HEK293 (cell line): ENCODE data around the gene CARD10.

ENCODE experiments used
- CTCF ChIA-PET: fragments of 350-600 bp; formaldehyde crosslinking; extraction: SDS; loops from one replicate; lab custom pipeline; 2021; ENCODE audit warnings: antibody characterized with exemption; lab: Yijun Ruan, JAX
- POLR2A ChIA-PET: fragments of 300-600 bp; formaldehyde crosslinking; extraction: SDS; loops from one replicate; lab custom pipeline; 2020; ENCODE audit warnings: antibody characterized with exemption, inconsistent platforms; lab: Yijun Ruan, JAX
- H3K27ac ChIP-seq: fragments of 200-500 bp; sonication (Bioruptor generic); 2 replicates; pipeline ENCODE4 v1.5.1; 2014; ENCODE audit warnings: low read depth, low read length, control low read depth, inconsistent platforms; ENCODE audit errors: extremely low read depth
- H3K36me3 ChIP-seq, 2 experiments: fragments of 200-500 bp in 1 of 2; sonication (Bioruptor generic) in 1 of 2; 1 replicate in 1 of 2; 2 replicates in 1 of 2; pipeline ENCODE4 v1.5.1; 2014 to 2017; ENCODE audit warnings: inconsistent platforms in 2 of 2, low read length in 2 of 2; ENCODE audit not compliant: control insufficient read depth in 2 of 2, insufficient read depth in 1 of 2
- H3K4me1 ChIP-seq: fragments of 200-500 bp; sonication (Bioruptor generic); 2 replicates; pipeline ENCODE4 v1.5.1; 2014; ENCODE audit warnings: mild to moderate bottlenecking, low read length, inconsistent platforms; ENCODE audit not compliant: control insufficient read depth, insufficient read depth
- H3K4me3 ChIP-seq: 2 replicates; pipeline ENCODE4 v1.5.1; 2011; ENCODE audit warnings: low read depth, mild to moderate bottlenecking, control low read depth, low read length, moderate library complexity
- H3K9me3 ChIP-seq: fragments of 200-500 bp; sonication (Bioruptor generic); 2 replicates; pipeline ENCODE4 v1.5.1; 2014; ENCODE audit warnings: low read depth, low read length, inconsistent platforms; ENCODE audit not compliant: control insufficient read depth, insufficient read depth
- EGR2 ChIP-seq: fragments of 450-650 bp; formaldehyde crosslinking; IDR thresholded peaks from 2 replicates; pipeline ENCODE4 v1.5.1; 2016; ENCODE audit warnings: low read depth, missing biosample characterization, missing genetic modification characterization
- GLIS2 ChIP-seq: fragments of 450-650 bp; formaldehyde crosslinking; IDR thresholded peaks from 2 replicates; pipeline ENCODE4 v1.5.1; 2016; ENCODE audit warnings: missing biosample characterization, missing genetic modification characterization
- HIC1 ChIP-seq: fragments of 450-650 bp; formaldehyde crosslinking; IDR thresholded peaks from 2 replicates; pipeline ENCODE4 v1.5.1; 2016; ENCODE audit warnings: missing biosample characterization, missing genetic modification characterization
- PATZ1 ChIP-seq: fragments of 450-650 bp; formaldehyde crosslinking; IDR thresholded peaks from 2 replicates; pipeline ENCODE4 v1.5.1; 2016; ENCODE audit warnings: missing biosample characterization, missing genetic modification characterization
- TRIM28 ChIP-seq: IDR thresholded peaks from 2 replicates; pipeline ENCODE4 v1.6.1; 2011; ENCODE audit warnings: low read length, control low read depth, borderline replicate concordance
- ZBTB26 ChIP-seq: fragments of 450-650 bp; formaldehyde crosslinking; optimal IDR thresholded peaks from 2 replicates; pipeline ENCODE3; 2016; ENCODE audit warnings: missing biosample characterization, mild to moderate bottlenecking, missing genetic modification characterization
- ZEB2 ChIP-seq: fragments of 450-650 bp; formaldehyde crosslinking; IDR thresholded peaks from 2 replicates; pipeline ENCODE4 v1.5.1; 2016; ENCODE audit warnings: missing biosample characterization, missing genetic modification characterization
- ZNF132 ChIP-seq: fragments of 450-650 bp; formaldehyde crosslinking; IDR thresholded peaks from 2 replicates; pipeline ENCODE4 v1.5.1; 2017; ENCODE audit warnings: missing biosample characterization, missing genetic modification characterization, borderline replicate concordance
- ZNF133 ChIP-seq: fragments of 450-650 bp; formaldehyde crosslinking; IDR thresholded peaks from 2 replicates; pipeline ENCODE4 v1.5.1; 2016; ENCODE audit warnings: missing biosample characterization, missing genetic modification characterization
- ZNF175 ChIP-seq: fragments of 450-650 bp; formaldehyde crosslinking; IDR thresholded peaks from 2 replicates; pipeline ENCODE4 v1.5.1; 2016; ENCODE audit warnings: missing biosample characterization, missing genetic modification characterization
- ZNF2 ChIP-seq: fragments of 450-650 bp; formaldehyde crosslinking; IDR thresholded peaks from 2 replicates; pipeline ENCODE4 v1.5.1; 2016; ENCODE audit warnings: missing biosample characterization, missing genetic modification characterization
- ZNF311 ChIP-seq: fragments of 450-650 bp; formaldehyde crosslinking; IDR thresholded peaks from 2 replicates; pipeline ENCODE4 v1.5.1; 2017; ENCODE audit warnings: missing biosample characterization, missing genetic modification characterization, borderline replicate concordance
- ZNF341 ChIP-seq: fragments of 450-650 bp; formaldehyde crosslinking; IDR thresholded peaks from 2 replicates; pipeline ENCODE4; 2016; ENCODE audit warnings: low read depth, missing biosample characterization, missing genetic modification characterization
- ZNF354C ChIP-seq: fragments of 450-650 bp; formaldehyde crosslinking; IDR thresholded peaks from 2 replicates; pipeline ENCODE4 v1.5.1; 2016; ENCODE audit warnings: missing biosample characterization, missing genetic modification characterization, low read depth, borderline replicate concordance
- ZNF48 ChIP-seq: fragments of 450-650 bp; formaldehyde crosslinking; IDR thresholded peaks from 2 replicates; pipeline ENCODE4 v1.5.1; 2016; ENCODE audit warnings: missing biosample characterization, missing genetic modification characterization
- ZNF548 ChIP-seq: fragments of 450-650 bp; formaldehyde crosslinking; IDR thresholded peaks from 2 replicates; pipeline ENCODE4 v1.5.1; 2016; ENCODE audit warnings: missing biosample characterization, missing genetic modification characterization
- ZNF639 ChIP-seq: fragments of 450-650 bp; formaldehyde crosslinking; IDR thresholded peaks from 2 replicates; pipeline ENCODE4 v1.5.1; 2016; ENCODE audit warnings: missing biosample characterization, missing genetic modification characterization
- ZNF704 ChIP-seq: fragments of 450-650 bp; formaldehyde crosslinking; IDR thresholded peaks from 2 replicates; pipeline ENCODE4 v1.5.1; 2016; ENCODE audit warnings: missing biosample characterization, missing genetic modification characterization

The CARD10 gene

GRCh38 chr22:37566903-37567798 lies 47.9 kb upstream of the CARD10 start (continued):
- TF ChIP-seq HIC1 (tag by site-specific recombination) (peak; percentile 60; the same call in 1 of the 2 replicates), ZEB2 (tag by site-specific recombination) (peak; percentile 73)

- H3K4me3 ChIP-seq = no peak overlapping the region
- CTCF ChIA-PET = interaction anchor here (0.5 to 10.7 kb wide), 18 partner anchors 9 to 249 kb away, joined by 3 to 608 read pairs (median 10); no protein-coding TSS in a partner anchor
- TF ChIP-seq ZNF48 (tag by site-specific recombination) (no peak), EGR2 (tag by site-specific recombination) (peak; percentile 30; the same call in 1 of the 2 replicates), ZNF341 (tag by site-specific recombination) (no peak), GLIS2 (tag by site-specific recombination) (peak; percentile 31), TRIM28 (no peak), ZNF132 (tag by site-specific recombination) (no peak), ZNF2 (no peak), PATZ1 (tag by site-specific recombination) (peak; percentile 40; the same call in 1 of the 2 replicates)
- TF ChIP-seq, all 188 proteins: peak for 3
- no peak overlapping the region for H3K27ac ChIP-seq
- no peaks in the 10 kb centered on the region for H3K9me3 ChIP-seq
- H3K36me3 ChIP-seq = peaks cover 0 to 43% of the 10 kb centered on the region in 2 experiments; a peak in 2 of 3 replicates
- POLR2A ChIA-PET = interaction anchor here (0.5 to 2.1 kb wide), 6 partner anchors 10 to 27 kb away, joined by 3 to 11 read pairs (median 4); no protein-coding TSS in a partner anchor
- H3K4me1 ChIP-seq = peaks cover 17% of the 10 kb centered on the region
Measured at GRCh38 chr22:37566329-37566837, 47.2 kb upstream of the CARD10 start.

GRCh38 chr22:37565830-37566229 lies 46.6 kb upstream of the CARD10 start:
- no peak overlapping the region for H3K27ac ChIP-seq
- no peak overlapping the region for H3K4me3 ChIP-seq
- ChIA-PET POLR2A (interaction anchor here (1.4 to 2.1 kb wide), 3 partner anchors 19 to 26 kb away, joined by 5 to 11 read pairs (median 8); no protein-coding TSS in a partner anchor), CTCF (interaction anchor here (0.5 to 10.7 kb wide), 11 partner anchors 8 to 248 kb away, joined by 3 to 608 read pairs (median 6); no protein-coding TSS in a partner anchor)
- H3K36me3 ChIP-seq = peaks cover 0 to 43% of the 10 kb centered on the region in 2 experiments; a peak in 2 of 3 replicates
- H3K4me1 ChIP-seq = peaks cover 17% of the 10 kb centered on the region
- no peaks in the 10 kb centered on the region for H3K9me3 ChIP-seq
- TF ChIP-seq ZNF311 (tag by site-specific recombination) (no peak), ZNF354C (no peak), ZNF704 (no peak), ZNF548 (tag by site-specific recombination) (no peak), ZNF133 (tag by site-specific recombination) (no peak), ZNF175 (tag by site-specific recombination) (no peak), ZNF639 (tag by site-specific recombination) (no peak), ZBTB26 (tag by site-specific recombination) (no peak)
